Measurements from ENCODE around the gene CCNJ. TPM values are rescaled to one million over a fixed set of nuclear protein-coding genes. Genes with fewer than 3 reads are reported as not detected.

The CCNJ gene
- total RNA-seq, 5 donors from 2014 or later (not counting 1 experiment from before 2014, with no cell fraction given): 5.6 to 6.1 (median 5.9) TPM

- H3K36me3 ChIP-seq (ENCODE audit: control insufficient read depth in 2 of 2, extremely low read depth in 1 of 2, insufficient read depth in 1 of 2, low read length in 1 of 2): no peaks in the 10 kb centered on the region
- H3K9me3 Mint-ChIP-seq: no peaks in the 10 kb centered on the region
- ChIA-PET POLR2A (no interaction called here), CTCF (interaction anchor here in 1 of 2 donors (0.5 kb wide), 1 partner anchor 87 kb away, joined by 7 read pairs; no protein-coding TSS in a partner anchor)
- no peak overlapping the region for H3K4me3 ChIP-seq (ENCODE audit: control insufficient read depth in 1 of 2, extremely low read depth in 1 of 2, low read length in 1 of 2)
- peaks cover 7 to 9% (median 8%) of the 10 kb centered on the region in 3 donors for H3K4me1 Mint-ChIP-seq
- H3K27ac Mint-ChIP-seq: no peak overlapping the region
- peaks cover 6% of the 10 kb centered on the region for H3K36me3 Mint-ChIP-seq
- ATAC-seq (replicated peaks in 1 of 4) (no peak), DNase-seq (no peak)
- WGBS (ENCODE audit: insufficient coverage): 92% methylated on average over 2 of the region's 4 CpGs
- peaks cover 11 to 28% of the 10 kb centered on the region in 2 donors for H3K27me3 Mint-ChIP-seq
- no peaks in the 10 kb centered on the region for H3K9me3 ChIP-seq
- peaks cover 3 to 5% of the 10 kb centered on the region in 2 experiments for H3K4me1 ChIP-seq (ENCODE audit: control insufficient read depth in 1 of 2, extremely low read depth in 1 of 2, insufficient read depth in 2 of 2, low read length in 2 of 2)
- no peak overlapping the region for H3K27ac ChIP-seq (ENCODE audit: low read length)
- H3K27me3 ChIP-seq (replicated peaks in 1 of 2; ENCODE audit: control insufficient read depth in 2 of 2, extremely low read depth in 1 of 2, insufficient read depth in 2 of 2, low read length in 1 of 2): peaks cover 0 to 3% of the 10 kb centered on the region in 2 experiments
- H3K4me3 Mint-ChIP-seq: no peak overlapping the region
These were observed 4.7 kb upstream of the CCNJ start for GRCh38 chr10:96038476-96039387.

GRCh38 chr10:96041146-96041545 lies 2.2 kb upstream of the CCNJ start:
- peaks cover 6 to 18% of the 10 kb centered on the region in 2 experiments for H3K4me1 ChIP-seq (ENCODE audit: control insufficient read depth in 1 of 2, extremely low read depth in 1 of 2, insufficient read depth in 2 of 2, low read length in 2 of 2)
- CTCF ChIA-PET: no interaction called here
- H3K27ac Mint-ChIP-seq: no peak overlapping the region
- POLR2A ChIA-PET: no interaction called here
- no peaks in the 10 kb centered on the region for H3K9me3 ChIP-seq
- peaks cover 8% of the 10 kb centered on the region for H3K36me3 Mint-ChIP-seq
- ATAC-seq (replicated peaks in 1 of 4) (no peak), DNase-seq (no peak)
- peaks cover 27 to 29% (median 28%) of the 10 kb centered on the region in 3 donors for H3K4me1 Mint-ChIP-seq
- peaks cover 0 to 3% of the 10 kb centered on the region in 2 experiments for H3K27me3 ChIP-seq (replicated peaks in 1 of 2; ENCODE audit: control insufficient read depth in 2 of 2, extremely low read depth in 1 of 2, insufficient read depth in 2 of 2, low read length in 1 of 2)
- H3K4me3 ChIP-seq (ENCODE audit: control insufficient read depth in 1 of 2, extremely low read depth in 1 of 2, low read length in 1 of 2): no peak overlapping the region
- H3K4me3 Mint-ChIP-seq: no peak overlapping the region
- no peak overlapping the region for H3K27ac ChIP-seq (ENCODE audit: low read length)
- peaks cover 11 to 26% of the 10 kb centered on the region in 2 donors for H3K27me3 Mint-ChIP-seq
- H3K9me3 Mint-ChIP-seq: no peaks in the 10 kb centered on the region
- 97% methylated on average over 5 of the region's 11 CpGs for WGBS (ENCODE audit: insufficient coverage)
- H3K36me3 ChIP-seq (ENCODE audit: control insufficient read depth in 2 of 2, extremely low read depth in 1 of 2, insufficient read depth in 1 of 2, low read length in 1 of 2): no peaks in the 10 kb centered on the region

GRCh38 chr10:96043893-96044715 lies 721 bp downstream of the CCNJ start:
- H3K4me3 ChIP-seq (ENCODE audit: control insufficient read depth in 1 of 2, extremely low read depth in 1 of 2, low read length in 1 of 2): peak overlapping the region; percentile 71 to 80
- Mint-ChIP-seq H3K4me1 (peaks cover 51 to 55% (median 52%) of the 10 kb centered on the region in 3 donors), H3K27ac (peak overlapping the region; percentile 81 to 84), H3K9me3 (no peaks in the 10 kb centered on the region), H3K4me3 (peak overlapping the region; percentile 90 to 93 (median 91)), H3K36me3 (peaks cover 23% of the 10 kb centered on the region), H3K27me3 (peaks cover 0 to 2% of the 10 kb centered on the region in 2 donors)
- no peaks in the 10 kb centered on the region for H3K27me3 ChIP-seq (replicated peaks in 1 of 2; ENCODE audit: control insufficient read depth in 2 of 2, extremely low read depth in 1 of 2, insufficient read depth in 2 of 2, low read length in 1 of 2)
- peak; percentile 53 to 61 (median 56) for ATAC-seq (replicated peaks in 1 of 4)
- DNase-seq: peak in 34 of 35 experiments; percentile 16 to 58 (median 37)
- 3% methylated on average over 57 of the region's 58 CpGs for WGBS (ENCODE audit: insufficient coverage)
- ChIA-PET POLR2A (no interaction called here), CTCF (interaction anchor here (1.3 to 1.6 kb wide), 2 partner anchors 350 kb away, joined by 3 read pairs; partner anchors contain the start of gene TCTN3 (in 2 of the 2))
- peaks cover 6 to 18% of the 10 kb centered on the region in 2 experiments for H3K4me1 ChIP-seq (ENCODE audit: control insufficient read depth in 1 of 2, extremely low read depth in 1 of 2, insufficient read depth in 2 of 2, low read length in 2 of 2)
- H3K27ac ChIP-seq (ENCODE audit: low read length): peak overlapping the region; percentile 51
- H3K9me3 ChIP-seq: no peaks in the 10 kb centered on the region
- no peaks in the 10 kb centered on the region for H3K36me3 ChIP-seq (ENCODE audit: control insufficient read depth in 2 of 2, extremely low read depth in 1 of 2, insufficient read depth in 1 of 2, low read length in 1 of 2)

GRCh38 chr10:96044736-96045135 lies 1.4 kb downstream of the CCNJ start:
- H3K9me3 Mint-ChIP-seq: no peaks in the 10 kb centered on the region
- Histone ChIP-seq H3K9me3 (no peaks in the 10 kb centered on the region), H3K27ac (ENCODE audit: low read length) (no peak overlapping the region), H3K27me3 (replicated peaks in 1 of 2; ENCODE audit: control insufficient read depth in 2 of 2, extremely low read depth in 1 of 2, insufficient read depth in 2 of 2, low read length in 1 of 2) (no peaks in the 10 kb centered on the region), H3K4me1 (ENCODE audit: control insufficient read depth in 1 of 2, extremely low read depth in 1 of 2, insufficient read depth in 2 of 2, low read length in 2 of 2) (peaks cover 6 to 18% of the 10 kb centered on the region in 2 experiments), H3K36me3 (ENCODE audit: control insufficient read depth in 2 of 2, extremely low read depth in 1 of 2, insufficient read depth in 1 of 2, low read length in 1 of 2) (no peaks in the 10 kb centered on the region), H3K4me3 (ENCODE audit: control insufficient read depth in 1 of 2, extremely low read depth in 1 of 2, low read length in 1 of 2) (peak overlapping the region; percentile 71 to 80)
- H3K4me1 Mint-ChIP-seq: peaks cover 56 to 61% (median 57%) of the 10 kb centered on the region in 3 donors
- ATAC-seq (replicated peaks in 1 of 4) (no peak), DNase-seq (peak in 1 of 35 experiments; percentile 5)
- peaks cover 23% of the 10 kb centered on the region for H3K36me3 Mint-ChIP-seq
- peak overlapping the region; percentile 90 to 93 (median 91) for H3K4me3 Mint-ChIP-seq
- no peaks in the 10 kb centered on the region for H3K27me3 Mint-ChIP-seq
- WGBS (ENCODE audit: insufficient coverage): 47% methylated on average over 3 of the region's 8 CpGs
- CTCF ChIA-PET: no interaction called here
- POLR2A ChIA-PET: no interaction called here
- peak overlapping the region in 1 of 2 donors; percentile 84 for H3K27ac Mint-ChIP-seq

GRCh38 chr10:96046546-96046945 lies 3.2 kb downstream of the CCNJ start:
- POLR2A ChIA-PET: interaction anchor here in 1 of 2 donors (0.6 kb wide), 1 partner anchor 81 kb away, joined by 3 read pairs; no protein-coding TSS in a partner anchor

More at GRCh38 chr10:96046546-96046945, 3.2 kb downstream of the CCNJ start:
- H3K4me1 Mint-ChIP-seq: peaks cover 62 to 66% (median 62%) of the 10 kb centered on the region in 3 donors
- Histone ChIP-seq H3K36me3 (ENCODE audit: control insufficient read depth in 2 of 2, extremely low read depth in 1 of 2, insufficient read depth in 1 of 2, low read length in 1 of 2) (peaks cover 0 to 4% of the 10 kb centered on the region in 2 donors), H3K9me3 (no peaks in the 10 kb centered on the region), H3K27ac (ENCODE audit: low read length) (no peak overlapping the region), H3K27me3 (replicated peaks in 1 of 2; ENCODE audit: control insufficient read depth in 2 of 2, extremely low read depth in 1 of 2, insufficient read depth in 2 of 2, low read length in 1 of 2) (no peaks in the 10 kb centered on the region), H3K4me1 (ENCODE audit: control insufficient read depth in 1 of 2, extremely low read depth in 1 of 2, insufficient read depth in 2 of 2, low read length in 2 of 2) (peaks cover 6 to 18% of the 10 kb centered on the region in 2 experiments), H3K4me3 (ENCODE audit: control insufficient read depth in 1 of 2, extremely low read depth in 1 of 2, low read length in 1 of 2) (no peak overlapping the region)
- H3K36me3 Mint-ChIP-seq: peaks cover 30% of the 10 kb centered on the region
- CTCF ChIA-PET: interaction anchor here (0.6 to 0.8 kb wide), 2 partner anchors 9 to 353 kb away, joined by 4 read pairs; partner anchors contain the start of gene TCTN3 (in 1 of the 2)
- no peaks in the 10 kb centered on the region for H3K9me3 Mint-ChIP-seq
- H3K27me3 Mint-ChIP-seq: no peaks in the 10 kb centered on the region
- no peak overlapping the region for H3K4me3 Mint-ChIP-seq
- WGBS (ENCODE audit: insufficient coverage): no CpG with 5 or more reads among the region's 1 CpG
- ATAC-seq (replicated peaks in 1 of 4) (no peak), DNase-seq (no peak)
- no peak overlapping the region for H3K27ac Mint-ChIP-seq

Measured in T-cell (primary cell).